ENCODE measurements around the gene RUBCNL.
"Not testable (repeated sequence)": the region's sequence is repeated elsewhere in the genome, so short reads cannot be mapped to it uniquely, and the experiment has no call there.

RUBCNL gene

DNA sequence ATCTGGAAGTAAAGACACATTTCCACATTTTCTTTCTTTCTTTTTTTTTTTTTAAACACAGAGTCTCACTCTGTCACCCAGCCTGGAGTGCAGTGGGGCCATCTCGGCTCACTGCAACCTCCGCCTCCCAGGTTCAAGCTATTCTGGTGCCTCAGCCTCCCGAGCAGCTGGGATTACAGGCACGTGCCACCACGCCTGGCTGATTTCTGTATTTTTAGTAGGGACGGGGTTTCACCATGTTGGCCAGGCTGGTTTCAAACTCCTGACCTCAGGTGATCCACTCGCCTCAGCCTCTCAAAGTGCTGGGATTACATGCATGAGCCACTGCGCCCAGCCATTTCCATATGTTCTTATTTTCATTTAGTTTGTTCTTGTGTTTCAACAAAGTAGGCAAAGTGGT, 14.1 kb downstream of the RUBCNL start:
- FAIRE-seq, result not testable (repeated sequence)

DNA sequence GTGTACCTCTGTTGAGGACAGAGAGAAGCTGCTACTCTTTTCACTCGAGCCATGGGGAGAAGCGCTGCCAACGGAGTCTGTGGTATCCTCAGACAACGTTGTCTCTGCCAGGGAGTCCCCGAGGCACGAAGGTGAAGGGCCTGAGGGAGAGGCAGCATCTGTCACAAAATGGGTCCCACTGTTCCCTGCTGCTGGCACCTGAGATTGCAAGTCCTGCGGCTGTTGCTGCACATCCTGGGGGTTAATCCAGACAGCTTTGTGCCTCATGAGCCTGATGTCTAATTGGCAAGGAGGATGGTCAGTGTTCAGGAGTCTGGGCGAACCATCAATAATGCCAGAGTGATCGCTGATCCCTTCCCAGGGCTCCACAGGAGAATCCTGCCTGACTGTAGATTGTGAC, 15.0 kb downstream of the RUBCNL start:
- no peak for FAIRE-seq

DNA sequence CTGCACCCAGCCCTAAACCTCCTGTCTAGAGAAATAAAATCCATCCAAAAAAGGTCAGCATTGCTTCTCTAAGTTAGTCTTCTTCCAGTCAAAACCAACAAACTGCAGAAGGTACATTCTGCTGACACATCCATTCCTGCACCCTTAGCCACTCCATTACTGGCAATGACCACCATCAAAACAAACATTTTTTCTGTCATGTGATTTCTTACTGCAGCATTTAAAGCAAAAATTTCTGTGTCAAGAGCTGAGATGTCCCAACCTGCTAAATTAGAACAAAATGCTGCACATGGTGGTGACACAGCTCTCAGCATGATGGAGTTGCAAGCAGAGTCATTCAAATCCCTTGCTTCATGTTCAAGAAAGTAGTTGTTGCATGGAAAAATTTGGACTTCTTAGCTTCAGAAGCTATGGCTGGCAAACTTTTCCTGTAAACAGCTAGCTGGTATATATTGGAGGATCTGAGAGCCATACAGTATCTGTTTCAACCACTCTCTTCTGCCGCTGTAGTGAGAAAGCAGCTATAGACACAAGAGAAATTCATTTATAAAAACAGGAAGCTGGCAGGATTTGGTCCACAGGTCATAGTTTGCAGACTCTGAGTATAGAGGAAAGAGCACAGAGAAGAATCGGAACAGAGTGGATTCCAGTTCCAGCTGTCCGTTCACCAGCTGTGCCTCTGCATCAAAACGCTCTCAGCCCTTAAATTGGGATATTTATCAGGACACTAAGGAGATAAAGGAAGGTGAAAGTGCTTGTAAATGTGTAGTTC, 17.4 kb downstream of the RUBCNL start:
- FAIRE-seq, result no peak

DNA sequence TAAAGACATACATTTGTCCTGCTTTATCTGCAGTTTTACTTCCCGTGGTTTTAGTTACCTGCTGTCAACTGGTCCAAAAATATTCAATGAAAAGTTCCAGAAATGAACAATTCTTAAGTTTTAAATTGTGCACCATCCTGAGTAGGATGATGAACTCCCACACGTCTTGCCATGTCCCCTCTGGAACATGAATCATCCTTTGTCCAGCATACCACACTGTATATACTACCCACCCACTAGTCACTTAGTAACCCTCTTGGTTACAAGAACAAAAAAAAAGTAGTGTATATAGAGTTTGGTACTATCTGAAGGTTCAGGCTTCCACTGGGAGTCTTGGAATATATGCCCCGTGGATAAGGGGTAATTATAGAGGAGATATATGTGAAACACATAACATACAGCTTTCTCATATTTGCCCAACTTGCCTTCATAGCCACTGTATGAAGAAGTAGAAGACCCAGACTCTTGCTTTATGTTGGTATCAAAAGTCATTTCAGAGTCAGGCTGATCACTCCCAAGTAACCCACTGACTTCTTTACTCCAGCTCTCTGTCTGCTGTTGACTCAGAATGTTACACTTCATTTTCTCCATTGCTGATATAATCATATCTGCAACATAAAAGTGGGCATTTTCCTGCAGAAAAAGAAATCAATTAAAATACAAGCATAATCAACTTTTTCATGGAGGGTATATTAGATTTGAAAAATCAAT, 19.3 kb downstream of the RUBCNL start:
- FAIRE-seq, result no peak

DNA sequence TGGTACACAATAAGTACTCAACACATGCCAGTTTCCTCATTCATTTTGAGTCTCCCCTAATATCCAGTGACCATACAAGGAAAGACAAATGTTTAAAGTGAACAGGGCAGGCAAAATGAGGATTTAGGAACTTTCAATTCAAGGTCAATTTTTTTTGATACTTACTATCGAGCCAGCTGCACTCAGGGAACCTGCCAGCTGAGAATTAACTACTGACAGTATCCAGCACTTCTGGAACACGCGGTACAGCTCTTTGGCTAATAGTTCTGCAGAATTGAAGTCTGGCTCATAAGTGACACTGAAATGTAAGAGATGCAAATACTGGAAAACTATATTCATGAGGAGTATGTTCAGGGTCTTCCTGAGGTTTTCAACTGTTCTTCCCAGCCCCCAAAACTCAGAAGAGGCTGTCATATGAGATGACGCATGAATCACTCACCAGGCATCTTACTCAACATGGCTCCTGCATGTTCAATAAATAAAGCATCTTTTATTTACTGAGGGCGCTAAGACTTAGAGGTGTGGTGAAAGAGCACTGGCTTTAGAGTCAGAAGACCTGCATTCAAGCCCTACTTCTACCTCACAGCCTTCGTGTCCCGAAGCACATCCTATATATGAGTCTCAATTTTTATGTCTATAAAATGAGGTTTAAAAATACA, 25.6 kb downstream of the RUBCNL start:
- FAIRE-seq, result no peak

DNA sequence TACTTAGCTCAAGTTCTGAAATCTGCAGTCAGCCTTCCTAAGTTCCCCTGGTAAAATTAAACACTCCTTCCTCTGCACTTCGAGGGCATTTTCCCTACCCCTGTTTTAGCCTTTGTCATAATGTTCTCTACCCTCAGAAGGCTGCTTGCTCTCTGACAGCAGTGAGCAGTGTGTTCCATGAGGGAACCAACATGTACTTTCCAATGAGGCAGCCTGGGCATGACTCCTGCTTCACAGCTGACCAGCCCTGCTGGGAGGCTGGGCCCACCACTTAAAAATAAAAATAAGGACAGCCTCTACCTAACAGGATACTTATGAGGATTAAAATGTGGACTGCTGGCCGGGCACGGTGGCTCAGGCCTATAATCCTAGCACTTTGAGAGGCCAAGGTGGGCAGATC, 26.4 kb downstream of the RUBCNL start:
- FAIRE-seq, result no peak

DNA sequence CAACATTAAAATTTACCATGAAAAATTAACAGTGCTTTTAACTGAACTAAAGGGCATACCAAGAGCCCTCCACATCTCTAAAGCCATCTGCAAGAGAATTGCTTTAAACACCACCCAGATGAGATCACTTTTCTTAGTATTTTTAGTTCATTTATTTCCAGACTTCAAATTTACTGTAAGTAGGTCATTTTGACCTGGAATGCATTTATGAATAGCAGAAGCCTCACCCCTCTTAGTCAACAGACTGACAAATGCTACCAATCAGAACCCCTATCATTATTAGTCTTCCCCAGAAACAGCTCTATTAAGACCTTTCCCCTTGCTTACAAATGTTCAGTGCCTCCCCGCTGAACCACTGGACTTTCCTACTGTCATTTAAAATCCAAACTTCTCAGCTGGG, 27.3 kb downstream of the RUBCNL start:
- FAIRE-seq, result no peak

DNA sequence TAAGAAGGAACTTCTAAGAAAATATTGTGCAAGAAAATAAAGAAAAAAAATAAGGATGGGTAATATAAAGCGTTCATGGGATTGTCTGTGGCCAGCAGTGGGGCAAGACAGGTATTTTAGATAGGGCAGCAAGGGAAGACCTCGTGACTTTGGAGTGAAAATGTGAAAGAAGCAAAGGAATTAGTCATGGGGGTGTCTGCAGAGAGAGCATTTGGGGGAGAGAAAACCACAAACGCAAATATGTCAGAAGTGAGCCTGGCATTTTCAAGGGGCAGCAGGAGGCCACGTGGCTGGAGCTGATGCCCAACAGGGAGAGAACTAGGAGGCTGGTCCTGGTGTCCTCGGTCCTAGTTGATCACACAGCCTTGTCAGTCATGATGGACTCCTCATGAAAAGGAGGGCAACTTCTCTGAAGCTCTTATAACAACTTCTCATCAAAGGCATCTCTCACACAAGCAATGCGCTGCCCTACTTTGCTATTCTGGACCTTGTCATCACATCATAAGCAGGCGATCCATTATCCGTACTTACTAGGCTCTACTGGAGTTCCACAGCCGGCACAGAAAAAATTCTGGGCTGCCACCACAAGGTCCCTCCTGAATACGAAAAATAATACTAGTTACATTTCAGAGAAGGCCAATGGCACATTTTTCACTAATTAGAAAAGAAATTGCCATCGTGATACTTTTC, 31.0 kb downstream of the RUBCNL start:
- no peak for FAIRE-seq

DNA sequence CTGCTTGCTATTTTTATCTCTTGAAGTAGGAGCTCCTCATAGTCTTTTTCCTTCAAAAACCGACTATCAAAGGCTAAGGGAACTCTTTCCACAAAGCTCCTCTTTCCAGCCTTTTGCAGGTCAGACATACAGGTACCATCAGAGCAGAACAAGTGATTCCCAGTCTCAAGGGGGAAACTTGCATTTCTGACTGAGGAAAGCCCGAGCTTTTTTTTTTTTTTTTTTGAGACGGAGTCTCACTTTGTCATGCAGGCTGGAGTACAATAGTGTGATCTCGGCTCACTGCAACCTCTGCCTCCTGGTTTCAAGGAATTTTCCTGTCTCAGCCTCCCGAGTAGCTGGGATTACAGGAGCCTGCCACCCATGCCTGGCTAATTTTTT, 32.0 kb downstream of the RUBCNL start:
- no peak for FAIRE-seq

DNA sequence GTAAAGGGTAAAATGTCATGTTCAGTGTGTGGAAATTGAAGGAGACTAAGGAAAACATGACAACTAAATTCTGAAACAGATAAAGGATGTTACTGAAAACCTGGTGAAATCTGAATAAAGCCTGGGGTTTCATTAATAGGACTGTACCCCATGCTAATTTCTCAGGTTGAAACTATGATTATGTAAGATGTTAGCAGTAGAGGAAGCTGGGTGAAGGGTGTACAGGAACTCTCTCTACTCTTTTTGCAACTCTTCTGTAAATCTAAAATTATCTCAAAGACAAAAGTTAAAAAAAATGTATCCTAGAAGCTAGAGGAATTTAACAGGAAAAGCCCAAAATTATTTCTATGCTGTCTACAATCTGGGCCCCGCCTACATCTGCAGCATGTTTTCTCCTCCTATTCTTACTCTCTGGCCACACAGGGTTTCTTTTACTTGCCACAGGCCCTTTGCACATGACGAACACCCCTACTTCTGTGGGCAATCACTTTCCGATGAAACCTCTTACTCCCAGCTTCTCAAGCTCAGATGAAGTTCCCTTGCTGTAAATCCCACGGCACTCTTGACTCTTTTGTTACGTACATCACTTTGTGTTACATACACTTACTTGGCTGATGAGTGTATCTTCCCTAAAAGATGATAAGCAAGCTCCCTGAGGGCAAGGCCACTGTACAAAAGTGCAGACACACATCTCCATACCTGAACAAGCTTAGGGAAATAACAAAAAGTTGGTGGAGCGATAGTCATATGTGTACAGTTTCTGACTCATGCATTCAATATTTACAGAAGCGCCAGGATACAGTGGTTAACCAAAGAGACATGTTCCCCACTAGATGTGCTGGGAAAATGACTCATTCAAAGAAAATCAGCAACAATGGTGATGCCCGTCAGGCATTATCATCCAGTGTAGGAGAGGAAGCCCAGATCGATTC, 32.6 kb downstream of the RUBCNL start:
- no peak for FAIRE-seq

DNA sequence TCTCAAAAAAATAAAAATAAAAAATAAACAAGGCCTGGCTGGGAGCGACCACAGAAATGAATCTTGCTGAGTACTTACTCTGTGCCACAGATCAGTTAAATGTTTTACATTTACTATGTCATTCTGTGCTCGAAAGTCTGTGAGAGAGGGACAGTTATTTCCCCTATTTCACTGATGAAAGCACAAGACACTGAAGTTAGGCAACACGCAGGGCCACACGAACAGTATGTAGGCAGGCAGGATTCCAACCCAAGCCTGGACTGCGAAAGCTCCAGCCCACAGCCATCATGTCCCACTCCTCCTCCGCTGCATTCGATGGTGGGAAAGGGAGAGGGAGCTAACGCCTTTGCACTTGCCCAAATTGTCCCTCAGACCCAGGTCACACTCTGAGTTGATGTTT, 34.2 kb downstream of the RUBCNL start:
- no peak for FAIRE-seq

DNA sequence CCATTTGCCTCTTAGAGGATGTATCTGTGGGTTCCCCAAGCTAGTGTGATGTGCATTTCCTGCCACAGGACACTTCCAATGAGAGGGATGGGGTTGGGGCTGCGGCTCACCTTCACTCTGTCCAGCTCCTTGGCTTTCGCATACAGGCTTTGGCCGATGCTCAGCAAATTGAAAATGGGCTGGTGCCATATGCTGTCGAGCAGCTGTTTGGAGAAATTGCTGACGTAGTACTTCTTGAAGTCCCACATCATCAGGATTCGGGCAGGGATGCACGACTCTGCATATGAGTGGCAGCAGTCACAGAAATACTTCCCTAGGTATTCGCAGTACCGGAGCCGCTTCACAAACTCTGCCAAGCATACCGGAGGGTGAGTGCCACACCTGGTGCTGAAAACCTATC, 37.0 kb downstream of the RUBCNL start:
- FAIRE-seq, result no peak

DNA sequence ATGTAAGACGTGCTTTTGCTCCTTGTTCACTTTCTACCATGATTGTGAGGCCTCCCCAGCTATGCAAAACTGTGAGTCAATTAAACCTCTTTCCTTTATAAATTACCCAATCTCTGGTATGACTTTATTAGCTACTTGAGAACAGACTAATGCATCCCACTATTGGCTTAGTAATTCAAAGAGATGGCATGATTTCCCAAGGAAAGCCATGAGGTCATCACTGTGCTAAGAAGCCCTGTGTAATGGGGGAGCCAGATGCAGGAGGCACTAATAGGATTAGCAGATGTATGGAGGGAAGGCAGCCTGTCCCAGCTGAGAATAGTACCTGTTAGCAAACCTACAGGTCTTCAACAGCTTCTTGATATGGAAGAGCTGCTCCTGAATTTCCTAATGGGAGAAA, 38.1 kb downstream of the RUBCNL start:
- no peak for FAIRE-seq

DNA sequence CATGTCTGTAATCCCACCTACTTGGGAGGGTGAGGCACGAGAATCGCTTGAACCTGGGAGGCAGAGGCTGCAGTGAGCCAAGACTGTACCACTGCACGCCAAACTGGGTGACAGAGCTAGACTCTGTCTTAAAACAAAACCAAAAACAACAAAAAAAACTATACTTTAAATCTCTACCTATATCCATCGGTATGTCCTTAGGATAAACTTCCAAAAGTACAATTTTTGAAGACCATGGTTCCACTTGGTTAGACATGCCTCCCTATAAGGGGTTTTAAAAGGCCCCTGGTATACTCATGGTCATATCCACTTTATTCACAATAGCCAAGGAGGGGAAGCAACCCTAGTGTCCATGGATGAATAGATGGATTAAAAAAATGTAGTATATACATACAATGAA, 39.8 kb downstream of the RUBCNL start:
- FAIRE-seq, result no peak

DNA sequence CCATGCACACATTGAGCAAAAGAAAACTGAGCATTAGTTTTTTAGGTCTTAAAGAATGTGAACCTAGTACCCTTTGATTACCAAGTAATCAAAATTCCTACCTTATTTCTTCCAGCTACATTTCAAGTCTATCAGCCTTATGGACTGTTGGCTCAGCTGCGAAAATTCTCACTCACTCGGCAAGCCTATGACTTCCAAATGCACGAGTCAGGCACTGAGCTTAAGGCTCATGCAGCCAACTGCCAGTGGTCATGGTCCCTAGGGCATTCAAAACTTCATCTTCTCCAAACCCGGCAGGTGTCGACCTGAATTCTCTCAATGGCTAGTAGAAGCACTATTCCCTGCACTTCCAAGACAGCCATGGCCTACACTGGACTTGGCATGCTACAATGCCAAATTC, 41.2 kb downstream of the RUBCNL start:
- FAIRE-seq, result no peak

DNA sequence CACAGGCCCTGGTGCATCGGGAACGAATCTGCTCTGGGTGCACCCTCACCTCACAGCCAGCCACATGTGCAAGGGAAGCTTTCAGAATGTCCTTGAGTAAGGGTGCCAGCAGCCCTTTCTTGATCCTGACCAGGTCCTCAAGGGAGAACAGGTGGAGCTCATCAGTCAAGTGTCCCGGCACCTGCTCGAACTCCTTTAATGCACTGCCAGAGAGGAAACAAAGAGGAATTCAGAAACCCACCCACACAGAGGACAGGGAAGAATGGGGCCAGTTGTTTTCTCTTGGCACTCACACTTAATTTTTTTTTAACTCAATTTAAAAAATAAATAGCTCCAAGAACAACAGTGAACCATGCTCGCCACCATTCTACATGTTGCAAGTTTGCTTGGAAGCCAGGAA, 41.7 kb downstream of the RUBCNL start:
- FAIRE-seq, result no peak

DNA sequence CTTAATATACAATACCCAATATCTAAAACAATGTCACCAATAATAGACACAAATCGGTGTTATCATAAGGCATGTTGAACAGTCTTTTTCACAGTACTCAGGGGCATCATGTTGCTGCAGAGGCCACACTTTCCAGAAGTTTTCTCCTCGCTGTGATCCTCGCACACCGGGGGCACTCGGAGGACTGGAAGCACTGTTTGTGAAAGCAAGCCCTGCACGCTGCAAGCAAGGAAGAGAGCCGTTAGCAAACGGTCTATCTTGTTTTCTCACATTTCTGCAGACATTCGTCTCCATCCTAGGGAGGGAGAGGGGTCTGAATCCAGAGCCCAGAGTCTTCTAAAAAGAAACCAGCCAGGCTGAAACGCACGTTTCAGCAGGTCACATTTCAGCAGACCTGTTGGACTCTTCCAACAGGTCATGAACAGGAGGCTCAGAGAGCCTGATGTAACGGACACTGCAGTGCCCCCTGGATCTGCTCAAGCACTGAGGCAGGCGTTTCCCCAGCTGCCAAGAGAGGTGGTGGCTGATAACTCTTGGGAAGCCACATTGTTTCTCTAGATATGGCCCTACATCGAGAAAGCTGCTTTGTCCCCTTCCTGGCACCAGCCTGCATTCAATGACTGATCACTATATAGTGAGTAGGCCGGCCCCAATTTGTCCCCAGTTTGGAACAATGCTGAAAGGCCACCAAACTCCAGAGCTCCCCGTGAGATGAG, 43.6 kb downstream of the RUBCNL start:
- FAIRE-seq, result no peak

DNA sequence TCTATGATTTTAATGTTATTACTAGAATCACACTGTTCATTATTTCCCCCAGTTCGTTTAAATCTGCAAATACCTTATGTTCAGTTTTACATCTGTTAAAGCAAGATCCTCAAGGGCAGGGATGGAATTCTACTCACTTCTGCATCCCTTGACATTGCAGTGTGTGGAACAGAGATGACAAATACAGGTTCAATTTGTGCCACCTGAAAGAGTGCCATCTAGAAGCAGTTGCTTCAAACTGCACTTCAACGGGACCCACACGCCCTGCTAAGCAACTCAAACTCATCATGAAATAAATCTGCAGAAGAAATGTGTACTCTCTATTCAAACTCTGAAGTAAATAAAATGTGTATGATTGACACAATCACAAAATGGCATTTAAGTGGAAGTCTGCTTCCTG, 44.5 kb downstream of the RUBCNL start:
- FAIRE-seq, result no peak

DNA sequence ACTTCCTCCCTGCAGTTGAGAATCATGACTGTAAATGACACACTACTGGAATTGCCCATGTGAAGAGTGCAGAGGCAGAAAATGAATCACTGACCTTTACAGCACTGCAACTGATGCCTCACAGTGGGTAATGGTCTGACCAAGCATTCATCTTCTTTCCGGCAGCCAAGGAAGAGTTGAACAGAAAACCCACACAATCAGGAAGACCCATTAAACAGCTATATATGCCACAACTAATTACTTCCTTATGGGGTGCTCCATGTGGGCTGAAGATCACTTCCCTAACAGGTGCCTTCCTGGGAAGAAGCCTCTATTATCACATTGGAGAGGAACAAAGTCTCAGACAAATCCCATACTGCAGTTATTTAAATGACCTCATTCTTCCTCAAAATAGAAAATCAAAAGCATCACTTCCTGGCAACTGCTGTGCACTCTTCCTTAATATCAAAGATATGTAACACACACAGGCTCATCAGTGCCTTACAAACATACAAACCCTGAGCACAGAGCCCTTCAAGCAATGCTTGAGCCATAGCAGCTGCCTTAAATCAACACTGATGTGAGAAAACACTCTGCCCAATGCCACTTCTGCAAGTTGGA, 45.8 kb downstream of the RUBCNL start:
- FAIRE-seq, result no peak

DNA sequence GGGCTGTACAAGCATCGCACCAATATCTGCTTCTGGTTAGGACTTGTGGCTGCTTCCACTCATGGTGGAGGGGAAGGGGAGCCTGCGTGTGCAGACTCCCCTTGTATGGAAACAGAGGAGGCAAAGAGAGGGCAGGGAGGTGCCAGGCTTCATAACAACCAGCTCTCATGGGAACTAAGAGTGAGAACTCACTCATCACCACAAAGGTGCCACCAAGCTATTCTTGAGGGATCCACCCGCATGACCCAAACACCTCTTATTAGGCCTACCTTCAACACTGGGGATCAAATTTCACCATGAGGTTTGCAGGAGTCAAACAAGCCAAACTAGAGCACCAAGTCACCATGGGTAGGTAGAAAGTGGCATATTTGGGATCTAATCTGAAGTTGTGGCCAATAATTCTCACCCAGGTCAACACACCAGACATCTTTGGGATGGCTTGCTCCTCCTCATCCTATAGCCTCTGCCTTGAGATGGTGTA, 46.4 kb downstream of the RUBCNL start:
- FAIRE-seq, result no peak

DNA sequence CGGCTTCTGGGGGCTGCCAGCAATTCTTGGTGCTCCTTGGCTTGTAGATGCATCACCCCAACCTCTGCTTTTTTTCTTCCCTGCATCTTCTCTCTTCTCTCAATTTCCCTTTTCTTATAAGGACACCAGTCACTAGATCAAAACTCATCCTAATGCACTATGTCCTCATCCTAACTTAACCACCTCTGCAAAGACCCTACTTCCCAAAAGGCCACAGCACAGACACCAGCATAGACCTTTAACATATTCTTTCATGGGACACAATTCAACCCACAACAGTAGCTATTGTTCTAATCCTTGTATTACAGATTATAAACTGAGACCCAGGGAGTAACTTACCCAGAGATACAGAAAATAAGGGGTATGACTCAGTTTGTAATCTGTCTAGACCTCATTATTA, 47.0 kb downstream of the RUBCNL start:
- no peak for FAIRE-seq

Measured in TTC549 (cell line).